ENCODE data around the gene LEPROT. TPM values are rescaled to one million over a fixed set of nuclear protein-coding genes. Genes with fewer than 3 reads are reported as not detected.

LEPROT gene
- total RNA-seq, 4 donors from 2014 or later, result 54.5 to 73.3 (median 66.7) TPM

GRCh38 chr1:65429078-65429477, 8.6 kb downstream of the LEPROT start:
- peaks cover 6 to 61% (median 50%) of the 10 kb centered on the region in 4 donors for H3K36me3 ChIP-seq
- intact Hi-C loops (cut with DNase I), result loop anchor here (10.0 kb wide), 1 partner anchor 174 kb away; no protein-coding TSS in a partner anchor
- 92% methylated on average over 2 of the region's 2 CpGs for WGBS
- no peak overlapping the region for H3K4me3 ChIP-seq
- H3K27ac ChIP-seq (replicated peaks in 1 of 4), result peak overlapping the region; percentile 1 to 49 (median 18)
- no peaks in the 10 kb centered on the region for H3K27me3 ChIP-seq
- H3K4me1 ChIP-seq, result peaks cover 2 to 40% (median 30%) of the 10 kb centered on the region in 4 donors
- TF ChIP-seq POLR2A (IDR thresholded peaks at IDR 0.05; ENCODE audit: low read depth), result no peak
- no peak for TF ChIP-seq POLR2AphosphoS5 (IDR thresholded peaks at IDR 0.05)
- TF ChIP-seq EP300 (IDR thresholded peaks at IDR 0.05), result no peak
- no peak for TF ChIP-seq CTCF (IDR thresholded peaks at IDR 0.05)
- no peak for DNase-seq (ENCODE audit: extremely low spot score)
- no peaks in the 10 kb centered on the region for H3K9me3 ChIP-seq

- 61% methylated on average over 7 of the region's 7 CpGs for WGBS
- H3K36me3 ChIP-seq, result peaks cover 6 to 65% (median 52%) of the 10 kb centered on the region in 4 donors
- H3K27me3 ChIP-seq, result no peaks in the 10 kb centered on the region
- H3K9me3 ChIP-seq, result no peaks in the 10 kb centered on the region
- peak overlapping the region; percentile 28 to 64 (median 40) for H3K27ac ChIP-seq (replicated peaks in 1 of 4)
- H3K4me1 ChIP-seq, result peaks cover 0 to 34% (median 25%) of the 10 kb centered on the region in 4 donors
- intact Hi-C loops (cut with DNase I), result loop anchor here (5.0 to 10.0 kb wide), 2 partner anchors 175 to 257 kb away; no protein-coding TSS in a partner anchor
- no peak for DNase-seq (ENCODE audit: extremely low spot score)
- H3K4me3 ChIP-seq, result no peak overlapping the region
- TF ChIP-seq EP300 (IDR thresholded peaks at IDR 0.05), result peak; percentile 18
- no peak for TF ChIP-seq POLR2A (IDR thresholded peaks at IDR 0.05; ENCODE audit: low read depth)
- TF ChIP-seq POLR2AphosphoS5 (IDR thresholded peaks at IDR 0.05), result peak; percentile 47 to 57
- no peak for TF ChIP-seq CTCF (IDR thresholded peaks at IDR 0.05)
These were observed 9.3 kb downstream of the LEPROT start for GRCh38 chr1:65429806-65430205.

DNA sequence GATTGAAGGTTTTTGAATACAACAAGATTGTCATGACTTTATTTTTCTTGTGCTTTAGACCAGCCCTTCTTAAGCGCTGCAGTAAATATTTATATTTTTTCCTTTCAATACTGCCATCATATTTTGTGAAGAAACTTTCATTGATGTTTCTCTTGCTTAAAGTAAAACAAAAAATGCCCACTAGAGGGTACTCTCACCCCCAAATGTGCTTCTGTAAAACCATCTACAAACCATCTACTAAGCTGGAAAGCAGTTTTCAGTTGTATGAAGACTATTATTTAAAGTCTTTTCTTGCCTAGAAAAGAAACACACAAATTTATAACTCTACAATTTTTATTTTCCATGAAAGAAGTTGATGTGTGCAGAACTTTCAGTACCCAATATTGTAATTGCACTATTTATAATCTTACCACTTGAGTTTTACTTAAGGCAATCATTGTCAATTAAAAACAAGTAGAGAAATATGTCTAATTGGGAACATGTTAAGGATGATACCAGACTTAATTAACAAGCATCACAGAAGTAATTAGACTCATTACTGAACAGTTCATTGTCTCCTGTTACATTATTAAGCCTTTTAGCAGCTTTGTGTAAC, 10.7 kb downstream of the LEPROT start:
- H3K27me3 ChIP-seq, result no peaks in the 10 kb centered on the region
- TF ChIP-seq POLR2AphosphoS5 (IDR thresholded peaks at IDR 0.05), result no peak
- TF ChIP-seq EP300 (IDR thresholded peaks at IDR 0.05), result no peak
- peak; percentile 42 to 62 (median 52) for TF ChIP-seq CTCF (IDR thresholded peaks at IDR 0.05)
- DNase-seq (ENCODE audit: extremely low spot score), result no peak
- H3K27ac ChIP-seq (replicated peaks in 1 of 4), result peak overlapping the region in 1 of 4 donors; percentile 5
- H3K36me3 ChIP-seq, result peaks cover under 1 to 59% (median 46%) of the 10 kb centered on the region in 4 donors
- intact Hi-C loops (cut with DNase I), result loop anchor here (5.0 kb wide), 1 partner anchor 256 kb away; no protein-coding TSS in a partner anchor
- H3K9me3 ChIP-seq, result no peaks in the 10 kb centered on the region
- WGBS, result 37% methylated on average over 1 of the region's 1 CpG
- H3K4me1 ChIP-seq, result peaks cover 4 to 30% (median 22%) of the 10 kb centered on the region in 4 donors
- H3K4me3 ChIP-seq, result no peak overlapping the region

DNA sequence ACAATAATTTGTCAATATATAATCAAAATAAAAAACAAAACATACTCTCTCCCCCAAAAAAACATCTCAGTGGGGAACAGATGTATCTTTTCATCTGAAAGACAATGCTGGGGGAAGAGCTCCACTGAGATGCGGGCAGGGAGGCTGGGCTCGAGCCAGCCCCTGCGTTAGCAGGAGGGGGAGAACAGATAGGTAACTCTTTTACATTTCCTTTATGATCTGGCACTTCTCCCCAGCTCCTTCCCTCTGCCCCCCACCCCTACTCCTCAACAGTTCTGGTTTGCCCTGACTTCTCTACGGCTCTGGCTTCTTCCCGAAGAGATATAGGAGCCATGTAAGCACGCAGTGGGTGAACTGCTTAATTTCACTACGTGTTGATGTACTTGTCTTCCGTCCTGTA, 12.4 kb downstream of the LEPROT start:
- intact Hi-C loops (cut with DNase I), result loop anchor here (5.0 kb wide), 1 partner anchor 254 kb away; no protein-coding TSS in a partner anchor
- Histone ChIP-seq H3K9me3 (no peaks in the 10 kb centered on the region), H3K27ac (replicated peaks in 1 of 4) (no peak overlapping the region), H3K4me3 (no peak overlapping the region), H3K27me3 (no peaks in the 10 kb centered on the region), H3K4me1 (peaks cover 4 to 35% (median 25%) of the 10 kb centered on the region in 4 donors), H3K36me3 (peaks cover 0 to 42% (median 30%) of the 10 kb centered on the region in 4 donors)
- TF ChIP-seq POLR2AphosphoS5 (IDR thresholded peaks at IDR 0.05) (no peak), EP300 (IDR thresholded peaks at IDR 0.05) (no peak), POLR2A (IDR thresholded peaks at IDR 0.05; ENCODE audit: low read depth) (no peak), CTCF (IDR thresholded peaks at IDR 0.05) (no peak)
- 78% methylated on average over 8 of the region's 8 CpGs for WGBS
- no peak for DNase-seq (ENCODE audit: extremely low spot score)
